ENCODE measurements around the gene SMIM12.

DNA sequence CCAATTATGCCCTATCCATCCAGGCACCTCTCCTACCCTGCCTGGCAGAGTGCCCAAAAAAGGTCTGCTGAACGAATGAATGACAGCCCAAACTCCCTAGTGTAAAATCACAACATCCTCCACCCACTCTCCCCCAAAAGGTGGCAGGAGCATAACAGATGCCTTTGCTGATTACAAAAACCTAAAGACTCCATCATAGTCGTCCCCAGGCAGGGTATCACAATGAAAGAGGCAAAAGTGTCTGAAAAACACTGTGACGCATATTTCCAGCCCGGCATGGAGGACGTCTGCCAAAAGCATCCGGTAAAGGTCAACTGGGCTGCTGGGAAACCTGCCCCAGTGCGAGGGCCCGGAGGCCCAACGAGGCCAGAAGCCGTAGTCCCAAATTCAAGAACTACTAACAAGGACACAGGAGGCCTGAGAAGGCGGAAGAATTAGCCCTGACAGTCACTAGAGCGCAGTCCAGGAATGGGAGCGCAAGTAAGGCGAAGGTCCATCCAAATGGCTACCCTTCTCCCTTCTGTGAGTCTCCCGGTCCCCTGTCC lies 576 bp downstream of the SMIM12 start:
- TF ChIP-seq CTCF (IDR thresholded peaks at IDR 0.05; ENCODE audit: borderline replicate concordance, extremely low read depth, low read length, poor library complexity, severe bottlenecking) = no peak
- TF ChIP-seq EZH2 (IDR thresholded peaks at IDR 0.05; ENCODE audit: borderline replicate concordance, low read depth, low read length, severe bottlenecking) = no peak

Data from DND-41 (cell line).